Endothelial cell of umbilical vein (primary cell): Measurements from ENCODE around the gene SH3RF3.

Experiments
- FOS ChIP-seq: IDR thresholded peaks from 2 replicates; pipeline ENCODE4 v1.6.1; 2011; ENCODE audit warnings: mild to moderate bottlenecking, low read length, moderate library complexity, borderline replicate concordance; ENCODE audit not compliant: insufficient read depth
- JUN ChIP-seq: IDR thresholded peaks from 2 replicates; pipeline ENCODE4 v1.6.1; 2011; ENCODE audit warnings: borderline replicate concordance, low read depth; ENCODE audit not compliant: insufficient read length, insufficient read depth
- TF ChIP-seq, protein P1 (sequence below): IDR thresholded peaks from 2 replicates; pipeline ENCODE4 v1.6.1; 2011; ENCODE audit not compliant: insufficient read depth, insufficient read length
- TF ChIP-seq, protein P2 (sequence below), 2 donors: IDR thresholded peaks; 1 replicate in 1 of 2; 2 replicates in 1 of 2; pipeline ENCODE4 v1.5.1; 2011; ENCODE audit warnings: low read length in 2 of 2, mild to moderate bottlenecking in 2 of 2, moderate library complexity in 2 of 2, control low read depth in 1 of 2, inconsistent platforms in 1 of 2, low read depth in 1 of 2; ENCODE audit not compliant: insufficient read depth in 1 of 2; ENCODE audit errors: extremely low read depth in 1 of 2

DNA sequence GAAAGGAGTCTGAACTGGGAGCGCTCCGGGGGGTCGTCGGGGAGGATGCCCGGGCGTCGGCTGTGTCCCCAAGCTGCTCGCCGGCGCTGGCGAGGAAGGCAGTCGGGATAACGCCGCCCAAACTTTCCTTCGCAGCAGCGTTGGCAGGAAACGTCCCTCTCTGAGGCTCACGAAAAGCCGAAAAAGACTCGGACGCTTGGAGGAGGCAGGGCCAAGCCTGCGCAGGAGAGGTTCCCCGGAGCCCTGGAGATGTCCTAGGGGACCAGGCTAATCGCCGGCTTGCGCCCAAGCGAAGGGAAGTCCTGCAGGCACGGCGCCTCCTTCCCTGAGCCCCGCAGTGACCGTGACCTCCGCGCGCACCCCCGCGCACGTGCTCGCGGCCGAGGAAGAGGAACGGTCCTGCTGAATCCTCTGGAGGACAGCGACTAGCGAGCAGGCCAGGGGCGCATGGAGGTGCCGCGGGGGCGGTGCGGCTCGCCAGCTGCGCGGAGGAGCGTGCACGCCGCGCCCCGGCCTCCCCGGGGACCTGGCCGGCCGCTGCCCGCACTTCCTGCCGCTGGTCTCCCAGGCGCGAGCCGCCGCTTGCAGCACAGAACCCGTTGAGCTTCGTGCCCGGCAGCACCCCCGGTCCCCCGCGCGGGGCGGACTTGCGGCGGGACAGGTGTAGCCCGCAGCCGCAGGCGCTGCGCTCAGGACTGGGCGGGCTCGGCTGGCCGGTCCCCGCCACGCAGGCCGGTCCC lies at the start of gene SH3RF3:
- TF ChIP-seq FOS, result no peak
- TF ChIP-seq, protein P1, sequence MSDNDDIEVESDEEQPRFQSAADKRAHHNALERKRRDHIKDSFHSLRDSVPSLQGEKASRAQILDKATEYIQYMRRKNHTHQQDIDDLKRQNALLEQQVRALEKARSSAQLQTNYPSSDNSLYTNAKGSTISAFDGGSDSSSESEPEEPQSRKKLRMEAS, result peak; percentile 51
- TF ChIP-seq, protein P2, sequence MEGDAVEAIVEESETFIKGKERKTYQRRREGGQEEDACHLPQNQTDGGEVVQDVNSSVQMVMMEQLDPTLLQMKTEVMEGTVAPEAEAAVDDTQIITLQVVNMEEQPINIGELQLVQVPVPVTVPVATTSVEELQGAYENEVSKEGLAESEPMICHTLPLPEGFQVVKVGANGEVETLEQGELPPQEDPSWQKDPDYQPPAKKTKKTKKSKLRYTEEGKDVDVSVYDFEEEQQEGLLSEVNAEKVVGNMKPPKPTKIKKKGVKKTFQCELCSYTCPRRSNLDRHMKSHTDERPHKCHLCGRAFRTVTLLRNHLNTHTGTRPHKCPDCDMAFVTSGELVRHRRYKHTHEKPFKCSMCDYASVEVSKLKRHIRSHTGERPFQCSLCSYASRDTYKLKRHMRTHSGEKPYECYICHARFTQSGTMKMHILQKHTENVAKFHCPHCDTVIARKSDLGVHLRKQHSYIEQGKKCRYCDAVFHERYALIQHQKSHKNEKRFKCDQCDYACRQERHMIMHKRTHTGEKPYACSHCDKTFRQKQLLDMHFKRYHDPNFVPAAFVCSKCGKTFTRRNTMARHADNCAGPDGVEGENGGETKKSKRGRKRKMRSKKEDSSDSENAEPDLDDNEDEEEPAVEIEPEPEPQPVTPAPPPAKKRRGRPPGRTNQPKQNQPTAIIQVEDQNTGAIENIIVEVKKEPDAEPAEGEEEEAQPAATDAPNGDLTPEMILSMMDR (IDR thresholded peaks at IDR 0.05; ENCODE audit: extremely low read depth in 1 of 2, insufficient read depth in 1 of 2, low read depth in 1 of 2, low read length in 2 of 2), result no peak
- no peak for TF ChIP-seq JUN
